Osteoblast (primary cell): ENCODE measurements around the gene EIF4E2. TPM values are rescaled to one million over a fixed set of nuclear protein-coding genes. Genes with fewer than 3 reads are reported as not detected.

Experiments used
- DNase-seq: peaks from one replicate; pipeline ENCODE4 v3.0.0; 2011; ENCODE audit warnings: low spot score, mixed read lengths; ENCODE audit not compliant: insufficient read length; ENCODE audit errors: missing footprints
- H2AFZ ChIP-seq: 2 replicates; pipeline ENCODE4 v1.6.0; 2011; ENCODE audit warnings: mild to moderate bottlenecking, low read length
- H3K27ac ChIP-seq: 2 replicates; pipeline ENCODE4 v1.5.1; 2011; ENCODE audit warnings: mild to moderate bottlenecking, low read depth, low read length, moderate library complexity
- H3K27me3 ChIP-seq: 2 replicates; pipeline ENCODE4 v1.6.0; 2012; ENCODE audit warnings: mild to moderate bottlenecking, control low read depth, inconsistent platforms, low read length, moderate library complexity; ENCODE audit not compliant: insufficient read depth
- H3K36me3 ChIP-seq: 2 replicates; pipeline ENCODE4 v1.5.1; 2011; ENCODE audit warnings: mild to moderate bottlenecking, low read length, control low read depth, moderate library complexity; ENCODE audit not compliant: insufficient read depth
- H3K4me1 ChIP-seq: 2 replicates; pipeline ENCODE4 v1.5.1; 2011; ENCODE audit warnings: mild to moderate bottlenecking, low read length, control low read depth, moderate library complexity; ENCODE audit not compliant: insufficient read depth
- H3K4me2 ChIP-seq: 2 replicates; pipeline ENCODE4 v1.6.0; 2011; ENCODE audit warnings: mild to moderate bottlenecking, low read length; ENCODE audit not compliant: insufficient read depth
- H3K4me3 ChIP-seq: fragments of 200-600 bp; sonication (generic); 3 replicates; pipeline ENCODE4 v1.5.1; 2012; ENCODE audit warnings: mild to moderate bottlenecking, low read length, inconsistent platforms; ENCODE audit not compliant: insufficient read depth
- H3K79me2 ChIP-seq: 2 replicates; pipeline ENCODE4 v1.6.0; 2012; ENCODE audit warnings: mild to moderate bottlenecking, low read length, control low read depth, inconsistent platforms; ENCODE audit not compliant: insufficient read depth
- H3K9me3 ChIP-seq: 2 replicates; pipeline ENCODE4 v1.5.1; 2011; ENCODE audit warnings: low read depth, low read length, control low read depth
- H4K20me1 ChIP-seq: 2 replicates; pipeline ENCODE4 v1.6.0; 2012; ENCODE audit warnings: mild to moderate bottlenecking, low read length, control low read depth; ENCODE audit not compliant: insufficient read depth
- CTCF ChIP-seq: IDR thresholded peaks from 2 replicates; pipeline ENCODE4 v1.5.1; 2011; ENCODE audit warnings: mild to moderate bottlenecking, low read depth, low read length, moderate library complexity; ENCODE audit errors: extremely low read depth
- total RNA-seq: library from RNA; depleted of rRNA; stranded (reverse); fragments of >200 nt; gene quantifications from 2 replicates; pipeline ENCODE4 v1.2.3, GENCODE V29; 2012

The EIF4E2 gene
- total RNA-seq, 1 donor = 70.6 TPM

GRCh38 chr2:232519581-232520438 lies 30.7 kb upstream of the EIF4E2 start, which contains the start of gene PRSS56:
PRSS56 (plus strand) TSS chr2:232520388; CDS start chr2:232520599, 211 bp downstream.
- Histone ChIP-seq H2AFZ (no peak within 1 kb of the TSS), H3K4me1 (no peaks in the 10 kb centered on the region), H3K79me2 (no peaks in the 10 kb centered on the region), H3K9me3 (no peaks in the 10 kb centered on the region), H3K36me3 (no peaks in the 10 kb centered on the region), H3K27me3 (peaks cover 51% of the 10 kb centered on the region), H3K4me2 (no peak within 1 kb of the TSS), H3K4me3 (no peak within 1 kb of the TSS), H3K27ac (no peak within 1 kb of the TSS), H4K20me1 (peaks cover 4% of the 10 kb centered on the region)
- no peak for TF ChIP-seq CTCF
- no peak for DNase-seq

- no peak overlapping the region for H3K4me3 ChIP-seq
- no peaks in the 10 kb centered on the region for H3K36me3 ChIP-seq
- H3K4me1 ChIP-seq = no peaks in the 10 kb centered on the region
- no peaks in the 10 kb centered on the region for H3K79me2 ChIP-seq
- H3K27ac ChIP-seq = no peak overlapping the region
- no peak for TF ChIP-seq CTCF
- no peak overlapping the region for H3K4me2 ChIP-seq
- H3K27me3 ChIP-seq = peaks cover 47% of the 10 kb centered on the region
- DNase-seq = no peak
- H4K20me1 ChIP-seq = peaks cover 4% of the 10 kb centered on the region
- no peaks in the 10 kb centered on the region for H3K9me3 ChIP-seq
- H2AFZ ChIP-seq = no peak overlapping the region
Observed at GRCh38 chr2:232520489-232520888, 30.0 kb upstream of the EIF4E2 start.

- Histone ChIP-seq H4K20me1 (peaks cover 4% of the 10 kb centered on the region), H3K9me3 (no peaks in the 10 kb centered on the region), H3K27ac (no peak overlapping the region), H3K27me3 (peaks cover 47% of the 10 kb centered on the region), H3K36me3 (no peaks in the 10 kb centered on the region), H3K4me1 (no peaks in the 10 kb centered on the region), H3K79me2 (no peaks in the 10 kb centered on the region), H2AFZ (no peak overlapping the region), H3K4me2 (no peak overlapping the region), H3K4me3 (no peak overlapping the region)
- DNase-seq = no peak
- no peak for TF ChIP-seq CTCF
Observed at GRCh38 chr2:232521098-232521497, 29.4 kb upstream of the EIF4E2 start.

- Histone ChIP-seq H4K20me1 (peaks cover 4% of the 10 kb centered on the region), H3K4me2 (peak overlapping the region; percentile 18), H3K4me1 (no peaks in the 10 kb centered on the region), H3K79me2 (no peaks in the 10 kb centered on the region), H2AFZ (no peak overlapping the region), H3K36me3 (no peaks in the 10 kb centered on the region), H3K4me3 (no peak overlapping the region), H3K27ac (no peak overlapping the region), H3K9me3 (no peaks in the 10 kb centered on the region), H3K27me3 (peaks cover 40% of the 10 kb centered on the region)
- peak; percentile 47 for TF ChIP-seq CTCF
- DNase-seq = peak; percentile 99
Observed at GRCh38 chr2:232521959-232522622, 28.4 kb upstream of the EIF4E2 start.
